ENCODE measurements around the gene FCF1.

DNA sequence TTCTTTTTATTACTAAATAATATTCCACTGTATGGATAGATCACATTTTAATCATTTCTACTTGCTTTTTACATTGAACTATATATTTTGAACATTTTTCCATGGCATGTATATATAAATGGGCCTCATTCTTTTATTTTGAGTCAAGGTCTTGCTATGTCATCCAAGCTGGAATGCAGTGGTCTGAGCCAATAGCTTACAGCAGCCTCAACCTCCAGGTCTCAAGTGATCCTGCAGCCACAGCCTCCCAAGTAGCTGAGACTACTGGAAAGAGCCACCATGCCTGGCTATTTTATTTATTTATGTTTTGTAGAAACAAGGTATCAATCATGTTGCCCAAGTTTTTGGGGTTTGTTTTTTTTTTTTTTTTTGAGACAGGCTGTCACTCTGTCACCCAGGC is 7.6 kb downstream of the FCF1 start:
- TF ChIP-seq SUZ12 (IDR thresholded peaks at IDR 0.05) (no peak), BHLHE40 (IDR thresholded peaks at IDR 0.05; ENCODE audit: borderline replicate concordance) (no peak)
